GM21423 (cell line): ENCODE measurements around the gene RYK.
"Not testable (repeated sequence)": the region's sequence is repeated elsewhere in the genome, so short reads cannot be mapped to it uniquely, and the experiment has no call there.

ENCODE experiments used
- ATAC-seq: cut with Tn5 transposase; IDR thresholded peaks from one replicate; pipeline ENCODE4 v1.9.1; 2021; ENCODE audit warnings: mild to moderate bottlenecking, moderate library complexity; ENCODE audit not compliant: unreplicated experiment

Gene RYK

GRCh38 chr3:134224796-134225156 lies 25.9 kb downstream of the RYK start:
- ATAC-seq, result not testable (repeated sequence)

- ATAC-seq, result no peak
Measured at GRCh38 chr3:134222835-134223234, 27.8 kb downstream of the RYK start.

DNA sequence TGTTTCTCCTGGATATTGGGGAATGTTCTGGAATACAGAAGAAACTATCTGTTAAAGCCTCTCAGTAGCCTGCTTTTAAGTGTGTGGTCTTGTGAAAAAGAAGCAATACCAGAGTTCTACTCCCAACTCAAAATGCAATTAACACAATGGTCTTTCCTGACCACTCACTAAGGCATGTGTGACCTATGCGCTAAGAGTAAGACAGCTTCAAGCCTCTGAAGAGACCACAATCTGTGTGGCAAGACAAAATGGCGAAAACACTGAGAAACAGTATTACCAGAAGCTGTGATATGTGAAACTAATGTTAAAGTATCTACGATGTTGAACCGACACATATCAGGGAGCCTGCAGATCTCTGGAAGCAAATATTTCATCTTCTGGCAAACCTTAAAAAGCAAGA lies 33.8 kb downstream of the RYK start:
- no peak for ATAC-seq

GRCh38 chr3:134216191-134216764 lies 34.4 kb downstream of the RYK start:
- no peak for ATAC-seq

DNA sequence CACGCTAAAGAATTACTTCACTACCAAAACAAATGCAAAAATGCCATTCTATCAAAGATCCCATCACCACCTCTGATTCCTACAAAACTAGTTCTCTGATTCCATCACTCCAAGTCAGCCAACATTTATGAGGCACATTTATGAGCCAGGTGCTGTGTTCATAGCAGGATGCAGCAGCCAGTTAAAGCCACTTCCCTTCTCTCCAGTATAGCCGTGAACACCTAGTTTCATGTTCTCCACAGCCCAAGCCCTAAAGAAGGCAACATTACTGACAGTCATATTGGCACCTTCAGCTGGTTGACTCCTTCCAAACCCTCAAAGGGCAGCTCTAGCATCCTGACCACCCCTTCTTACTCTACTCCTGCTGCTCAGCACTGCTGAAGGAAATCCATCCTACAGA lies 36.4 kb downstream of the RYK start:
- peak; percentile 37 for ATAC-seq

- ATAC-seq, result peak; percentile 64
Measured at GRCh38 chr3:134212967-134213665, 37.5 kb downstream of the RYK start.

DNA sequence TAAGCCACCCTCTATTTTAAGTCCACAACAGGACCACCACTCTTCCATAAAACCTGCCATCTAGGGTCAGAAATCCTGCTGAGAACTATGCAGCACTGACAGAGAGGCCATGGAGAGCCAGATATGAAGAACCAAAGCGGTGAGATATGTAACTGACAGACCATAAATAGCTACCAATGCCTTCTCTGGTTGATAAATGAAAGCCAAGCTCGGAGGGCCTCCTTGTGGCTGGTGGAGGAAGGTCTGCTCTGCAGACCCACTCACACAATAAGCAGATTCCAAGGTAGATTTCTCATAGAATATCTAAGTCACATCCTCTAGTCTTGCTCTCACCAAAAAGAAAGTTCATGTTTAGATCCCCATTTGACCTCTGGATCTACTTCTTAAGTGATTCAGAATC lies 38.9 kb downstream of the RYK start:
- peak; percentile 49 for ATAC-seq

DNA sequence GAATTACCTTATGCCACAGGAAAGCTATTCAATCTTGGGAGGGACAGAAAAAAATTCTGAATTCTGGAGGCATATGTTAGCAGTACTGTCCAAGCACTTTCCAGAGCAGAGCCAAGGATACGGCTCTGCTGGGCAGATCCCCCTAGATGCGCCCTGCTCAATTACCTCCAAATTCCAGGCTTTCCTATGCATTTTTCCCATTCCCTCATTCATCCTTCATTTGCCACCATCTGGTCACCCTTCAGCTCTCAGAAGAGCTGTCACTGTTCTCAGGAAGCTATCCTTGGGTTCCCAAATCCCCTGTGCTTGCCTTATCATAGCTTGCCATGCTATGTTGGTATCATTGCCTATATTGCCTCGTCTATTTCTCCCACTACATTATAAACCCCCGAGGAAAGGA lies 45.2 kb downstream of the RYK start:
- no peak for ATAC-seq

DNA sequence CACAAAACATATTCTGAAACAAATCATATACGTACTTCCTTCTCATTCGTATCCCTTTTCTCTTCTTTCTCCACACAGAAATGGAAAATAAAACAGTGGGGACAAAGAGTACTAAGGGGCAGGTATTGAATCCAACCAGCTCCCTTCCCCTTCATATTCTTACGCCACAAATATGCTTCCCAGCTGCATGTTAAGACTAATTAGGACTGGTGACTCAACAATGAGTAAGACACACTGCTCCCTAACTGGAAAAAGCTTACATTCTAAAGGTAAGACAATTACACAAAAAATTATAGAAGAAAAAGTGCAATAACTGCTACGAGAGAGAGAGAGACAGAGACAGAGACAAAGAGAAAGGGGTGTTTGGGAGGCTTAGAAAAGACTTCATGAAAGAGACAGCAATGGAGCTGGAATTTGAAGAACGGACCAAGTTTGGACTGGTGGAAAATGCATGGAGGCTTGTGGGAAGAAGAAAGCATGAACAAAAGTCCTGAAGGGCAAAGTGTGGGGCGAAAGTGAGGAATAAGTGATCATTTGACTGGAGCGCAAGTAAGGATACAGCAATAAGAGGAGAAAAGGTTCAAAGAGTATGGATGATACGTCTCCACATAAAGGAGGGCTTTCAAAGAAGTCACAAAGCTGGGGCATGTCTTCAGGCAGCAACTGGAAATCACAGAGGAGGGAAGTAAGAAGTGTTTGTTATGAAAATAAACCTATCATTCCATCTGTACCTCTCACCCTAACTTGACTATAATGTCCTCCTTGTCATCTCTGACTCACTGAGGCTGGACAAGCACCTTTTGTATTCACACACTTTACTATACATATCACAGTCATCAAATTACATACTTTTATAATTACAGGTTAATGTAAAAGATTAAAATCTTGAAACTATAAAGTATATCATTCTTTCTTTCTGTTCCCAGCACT lies 49.2 kb downstream of the RYK start:
- no peak for ATAC-seq

- not testable (repeated sequence) for ATAC-seq
Measured at GRCh38 chr3:134199880-134200279, 50.8 kb downstream of the RYK start.

GRCh38 chr3:134199240-134199639 lies 51.4 kb downstream of the RYK start:
- no peak for ATAC-seq

- no peak for ATAC-seq
Measured at GRCh38 chr3:134198414-134198813, 52.2 kb downstream of the RYK start.

DNA sequence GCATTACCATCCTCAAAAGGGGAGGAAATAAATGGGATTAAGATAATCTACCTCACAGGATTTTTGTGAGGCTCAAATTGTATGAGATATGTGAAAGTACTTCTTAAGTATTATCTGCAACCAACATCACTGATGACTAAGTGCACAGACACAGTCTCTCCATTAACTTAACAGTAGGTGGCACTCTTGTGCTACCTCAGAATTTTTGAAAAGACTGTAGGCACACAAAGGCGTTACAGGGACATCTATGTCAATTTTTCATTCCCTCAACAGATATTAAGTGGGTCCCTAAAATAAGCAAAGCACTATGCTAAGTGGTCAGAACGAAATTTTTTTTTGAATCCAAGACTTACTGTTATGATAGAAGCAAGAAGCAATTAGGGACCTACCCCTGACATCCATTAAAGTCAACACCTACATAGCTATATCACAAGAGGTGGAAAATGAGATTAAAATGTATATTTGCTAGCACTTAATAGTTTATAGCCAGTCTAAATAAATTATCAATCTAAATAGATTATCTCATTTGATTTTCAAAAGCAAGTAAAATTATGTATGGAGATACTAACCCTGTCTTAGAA lies 52.9 kb downstream of the RYK start:
- no peak for ATAC-seq

- ATAC-seq, result no peak
Measured at GRCh38 chr3:134194247-134194646, 56.4 kb downstream of the RYK start.

DNA sequence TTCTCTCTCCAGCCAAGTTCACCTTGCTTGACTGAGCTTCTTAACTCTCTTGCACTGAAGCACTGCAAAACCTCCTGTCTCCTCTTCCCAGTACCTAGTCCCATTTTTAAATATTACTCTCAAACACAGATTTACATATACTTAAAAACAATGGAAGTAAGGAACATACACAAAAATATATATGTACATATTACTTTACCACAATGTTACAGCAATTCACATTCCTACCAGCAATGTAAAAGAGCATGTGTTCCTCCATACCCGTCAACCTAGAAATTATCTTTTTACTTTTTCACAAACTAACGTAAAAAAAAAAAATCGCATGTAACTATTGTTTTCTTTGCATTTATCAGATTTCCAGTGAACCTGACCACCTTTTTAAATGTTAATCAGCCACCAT lies 60.4 kb downstream of the RYK start:
- no peak for ATAC-seq

- ATAC-seq, result no peak
Measured at GRCh38 chr3:134189849-134190248, 60.8 kb downstream of the RYK start.

- no peak for ATAC-seq
Measured at GRCh38 chr3:134186391-134186790, 64.3 kb downstream of the RYK start.

DNA sequence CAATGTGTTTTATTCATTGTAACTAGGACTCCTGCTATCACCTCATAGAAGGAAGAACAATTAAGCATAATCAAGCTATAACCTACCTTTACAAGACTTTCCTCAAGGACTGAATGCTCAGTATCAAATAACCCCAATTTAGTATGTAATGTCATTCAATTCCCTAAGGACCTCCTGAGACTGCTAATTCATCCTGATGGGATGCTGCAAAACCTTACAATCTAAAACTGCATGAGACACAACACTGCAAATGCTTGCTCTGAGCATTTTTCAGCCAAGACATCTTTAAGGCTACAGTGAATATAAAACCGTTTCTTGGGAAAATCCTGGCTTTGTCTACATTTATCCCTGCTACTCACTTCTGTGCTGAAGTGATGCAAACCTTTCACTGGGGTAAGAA lies 69.9 kb downstream of the RYK start:
- ATAC-seq, result no peak

GRCh38 chr3:134179508-134179907 lies 71.2 kb downstream of the RYK start:
- ATAC-seq, result no peak

DNA sequence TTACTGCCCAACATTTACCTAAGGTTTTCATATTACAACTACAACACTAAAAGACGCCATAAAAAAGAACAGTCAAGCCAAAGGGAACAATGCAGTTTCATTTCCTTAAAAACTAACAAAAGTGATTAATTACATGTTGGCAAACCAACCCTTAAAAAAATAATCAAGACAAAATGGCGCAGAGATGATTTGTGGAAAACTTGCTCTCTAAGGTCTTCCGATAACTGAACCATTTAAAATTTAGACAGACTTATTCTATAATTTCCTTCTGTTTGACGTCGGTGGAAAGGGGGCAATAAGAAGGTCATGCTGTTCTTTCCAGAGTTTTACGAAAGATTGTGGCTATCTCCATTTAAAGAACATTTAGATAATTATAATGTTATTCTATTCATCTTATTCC lies 87.6 kb downstream of the RYK start:
- ATAC-seq, result no peak

GRCh38 chr3:134161898-134162615 lies 88.6 kb downstream of the RYK start:
- ATAC-seq, result no peak
